ENCODE data around the gene CDC42BPA.
"Not testable (repeated sequence)": the region's sequence is repeated elsewhere in the genome, so short reads cannot be mapped to it uniquely, and the experiment has no call there.

The CDC42BPA gene

GRCh38 chr1:227112538-227112937, 205.8 kb downstream of the CDC42BPA start:
- DNase-seq: no peak

- DNase-seq: no peak
These were observed 206.5 kb downstream of the CDC42BPA start for GRCh38 chr1:227111782-227112181.

- not testable (repeated sequence) for DNase-seq
These were observed 213.0 kb downstream of the CDC42BPA start for GRCh38 chr1:227105291-227105690.

GRCh38 chr1:227102056-227102455, 216.2 kb downstream of the CDC42BPA start:
- no peak for DNase-seq

GRCh38 chr1:227094249-227094966, 223.9 kb downstream of the CDC42BPA start:
- no peak for DNase-seq

- DNase-seq: no peak
These were observed 225.0 kb downstream of the CDC42BPA start for GRCh38 chr1:227093309-227093708.

- no peak for DNase-seq
These were observed 226.2 kb downstream of the CDC42BPA start for GRCh38 chr1:227092069-227092468.

- no peak for DNase-seq
These were observed 231.7 kb downstream of the CDC42BPA start for GRCh38 chr1:227086636-227087035.

GRCh38 chr1:227082999-227083746, 235.1 kb downstream of the CDC42BPA start:
- no peak for DNase-seq

GRCh38 chr1:227077783-227078182, 240.5 kb downstream of the CDC42BPA start:
- DNase-seq: no peak

- no peak for DNase-seq
These were observed 244.5 kb downstream of the CDC42BPA start for GRCh38 chr1:227073786-227074185.

GRCh38 chr1:227072991-227073390, 245.3 kb downstream of the CDC42BPA start:
- DNase-seq: no peak

- DNase-seq: no peak
These were observed 246.3 kb downstream of the CDC42BPA start for GRCh38 chr1:227071895-227072587.

- DNase-seq: no peak
These were observed 247.5 kb downstream of the CDC42BPA start for GRCh38 chr1:227070638-227071285.

- no peak for DNase-seq
These were observed 248.8 kb downstream of the CDC42BPA start for GRCh38 chr1:227069490-227069889.

- no peak for DNase-seq
These were observed 249.4 kb downstream of the CDC42BPA start for GRCh38 chr1:227068883-227069282.

GRCh38 chr1:227066999-227067398, 251.3 kb downstream of the CDC42BPA start:
- DNase-seq: no peak

- DNase-seq: no peak
These were observed 253.0 kb downstream of the CDC42BPA start for GRCh38 chr1:227065311-227065710.

- no peak for DNase-seq
These were observed 256.0 kb downstream of the CDC42BPA start for GRCh38 chr1:227062306-227062705.

GRCh38 chr1:227059076-227059475, 259.2 kb downstream of the CDC42BPA start:
- no peak for DNase-seq

GRCh38 chr1:227058321-227058751, 260.0 kb downstream of the CDC42BPA start:
- no peak for DNase-seq

- DNase-seq: no peak
These were observed 269.0 kb downstream of the CDC42BPA start for GRCh38 chr1:227049253-227049652.

GRCh38 chr1:227043755-227044154, 274.5 kb downstream of the CDC42BPA start:
- no peak for DNase-seq
